GM12874 (cell line): ENCODE measurements around the gene CENPA.

Source experiments
- TF ChIP-seq, protein P1 (sequence below): IDR thresholded peaks from 2 replicates; pipeline ENCODE4 v1.5.1; 2011; ENCODE audit warnings: low read depth, mild to moderate bottlenecking, control low read depth, low read length, moderate library complexity; ENCODE audit not compliant: insufficient read depth

The CENPA gene

GRCh38 chr2:26785431-26786206 lies at the start of gene CENPA:
Gene CENPA, plus strand, starts transcription at chr2:26786056. Its CDS starts 141 bp downstream, at chr2:26786197.
- TF ChIP-seq, protein P1, sequence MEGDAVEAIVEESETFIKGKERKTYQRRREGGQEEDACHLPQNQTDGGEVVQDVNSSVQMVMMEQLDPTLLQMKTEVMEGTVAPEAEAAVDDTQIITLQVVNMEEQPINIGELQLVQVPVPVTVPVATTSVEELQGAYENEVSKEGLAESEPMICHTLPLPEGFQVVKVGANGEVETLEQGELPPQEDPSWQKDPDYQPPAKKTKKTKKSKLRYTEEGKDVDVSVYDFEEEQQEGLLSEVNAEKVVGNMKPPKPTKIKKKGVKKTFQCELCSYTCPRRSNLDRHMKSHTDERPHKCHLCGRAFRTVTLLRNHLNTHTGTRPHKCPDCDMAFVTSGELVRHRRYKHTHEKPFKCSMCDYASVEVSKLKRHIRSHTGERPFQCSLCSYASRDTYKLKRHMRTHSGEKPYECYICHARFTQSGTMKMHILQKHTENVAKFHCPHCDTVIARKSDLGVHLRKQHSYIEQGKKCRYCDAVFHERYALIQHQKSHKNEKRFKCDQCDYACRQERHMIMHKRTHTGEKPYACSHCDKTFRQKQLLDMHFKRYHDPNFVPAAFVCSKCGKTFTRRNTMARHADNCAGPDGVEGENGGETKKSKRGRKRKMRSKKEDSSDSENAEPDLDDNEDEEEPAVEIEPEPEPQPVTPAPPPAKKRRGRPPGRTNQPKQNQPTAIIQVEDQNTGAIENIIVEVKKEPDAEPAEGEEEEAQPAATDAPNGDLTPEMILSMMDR = no peak

DNA sequence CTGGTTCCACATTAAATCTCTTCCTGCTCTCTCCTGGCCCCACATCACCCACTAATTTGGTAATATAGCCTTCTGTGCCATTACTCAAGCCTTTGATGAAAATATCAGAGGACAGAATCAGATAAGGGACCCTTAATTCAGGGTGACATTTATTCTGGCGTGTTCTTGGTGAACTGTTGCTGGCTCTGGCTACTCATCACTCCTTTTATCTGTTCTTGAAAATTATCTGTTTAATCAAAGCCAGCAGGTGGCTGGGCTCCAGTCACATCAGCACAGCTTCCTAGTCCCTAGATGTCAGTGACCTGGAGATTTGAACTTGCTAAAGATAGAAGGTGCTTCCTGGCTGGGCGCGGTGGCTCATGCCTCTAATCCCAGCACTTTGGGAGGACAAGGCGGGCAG lies 48.6 kb upstream of the CENPA start:
- TF ChIP-seq, protein P1 = no peak

DNA sequence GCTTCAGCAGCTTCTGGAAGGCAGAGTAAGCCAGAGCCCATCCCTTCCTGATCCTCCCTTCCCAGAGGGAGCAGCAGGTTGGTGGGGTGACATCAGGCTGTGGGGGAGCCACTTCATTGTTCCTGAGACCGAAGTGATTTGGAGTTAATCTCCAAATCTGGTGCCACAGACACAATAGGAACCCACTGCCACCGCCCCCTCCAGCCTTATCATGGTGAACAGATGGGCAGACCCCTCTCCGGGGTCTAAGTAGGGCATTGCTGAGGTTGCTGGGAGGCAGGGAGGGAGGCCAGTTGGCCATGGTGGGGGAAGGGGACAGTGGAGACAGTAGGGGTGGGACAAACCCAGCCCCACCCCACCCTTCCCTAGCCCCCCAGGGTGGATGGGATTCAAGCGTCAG lies 47.4 kb upstream of the CENPA start:
- TF ChIP-seq, protein P1 = no peak

DNA sequence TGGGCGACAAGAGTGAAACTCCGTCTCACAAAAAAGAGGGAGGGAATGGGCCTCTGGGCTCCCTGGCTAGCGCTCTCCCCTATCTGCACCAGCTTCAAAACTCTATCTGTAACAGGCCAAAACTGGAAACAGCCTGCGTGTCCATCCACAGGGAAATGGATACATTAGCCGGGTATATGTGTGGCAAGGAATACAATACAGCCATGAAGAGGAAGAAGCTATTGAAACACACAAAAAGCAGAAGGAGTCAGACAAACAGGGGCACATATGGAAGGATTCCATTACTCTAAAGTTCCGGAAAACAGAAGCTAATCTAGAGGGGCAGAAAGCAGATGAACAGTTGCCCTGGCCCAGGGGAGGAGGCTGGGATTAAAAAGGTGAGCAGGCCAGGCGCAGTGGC lies 46.3 kb upstream of the CENPA start:
- TF ChIP-seq, protein P1 = no peak

GRCh38 chr2:26740346-26740745 lies 45.5 kb upstream of the CENPA start:
- TF ChIP-seq, protein P1 = no peak

- TF ChIP-seq, protein P1 = 0 out of 2 replicates have a peak, but pooled peaks have one; percentile 2
Measured at GRCh38 chr2:26740890-26741302, 45.0 kb upstream of the CENPA start.

DNA sequence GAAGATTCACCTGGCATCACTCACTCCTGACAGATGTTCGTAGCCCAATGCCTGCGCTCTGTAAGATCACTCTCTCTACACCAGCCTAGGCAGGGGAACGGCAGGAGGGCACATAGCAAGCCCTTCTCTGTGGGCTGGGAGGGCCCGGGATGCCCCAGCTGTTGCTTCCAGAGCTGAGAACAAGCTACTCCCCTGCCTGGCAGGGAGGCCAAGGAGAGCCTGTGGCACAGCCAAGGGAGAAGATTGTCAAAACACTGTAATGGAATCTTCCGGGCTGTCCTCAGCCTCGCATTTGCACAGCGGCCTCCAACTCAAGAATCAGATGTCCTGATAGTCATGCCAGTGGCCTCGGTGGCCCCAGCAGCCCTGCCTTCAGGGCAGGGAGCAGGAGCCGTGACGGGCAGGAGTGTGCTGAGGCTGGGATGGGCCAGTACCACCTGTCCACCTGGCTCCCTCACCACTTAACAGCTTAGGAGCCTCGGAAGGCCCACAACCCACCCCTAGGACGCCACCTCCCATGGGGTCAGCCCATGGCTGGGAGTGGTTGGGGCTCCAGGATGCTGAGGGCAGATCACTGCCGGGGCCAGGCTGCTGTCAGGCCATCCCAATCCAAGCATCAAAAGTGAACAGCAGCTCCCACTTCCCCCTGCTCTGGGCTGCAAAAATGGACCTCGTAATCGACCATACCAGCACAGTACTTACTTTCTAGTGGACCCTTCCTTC lies 43.6 kb upstream of the CENPA start:
- TF ChIP-seq, protein P1 = no peak
